ENCODE results near the gene HRC.

DNA sequence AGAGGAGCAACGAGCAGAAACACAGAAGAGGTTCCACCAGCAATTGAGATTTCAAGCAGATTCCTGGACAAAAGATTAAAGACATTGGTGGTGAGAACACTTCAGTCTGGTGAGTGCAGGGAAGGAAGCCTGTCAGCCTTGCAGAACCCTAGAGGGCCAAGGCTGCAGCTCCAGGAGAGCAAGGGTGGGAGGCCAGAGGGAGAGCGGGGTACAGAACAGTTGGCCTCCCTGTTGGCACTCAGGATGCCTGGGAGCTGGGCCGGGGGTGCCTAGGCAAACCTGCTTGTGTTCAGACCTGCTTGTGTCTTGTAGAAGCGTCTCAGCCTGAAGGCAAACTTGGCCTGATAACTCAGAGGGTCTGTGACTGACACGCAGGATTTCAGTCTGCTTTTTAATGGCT lies 46.1 kb downstream of the HRC start:
- TF ChIP-seq, protein P1, sequence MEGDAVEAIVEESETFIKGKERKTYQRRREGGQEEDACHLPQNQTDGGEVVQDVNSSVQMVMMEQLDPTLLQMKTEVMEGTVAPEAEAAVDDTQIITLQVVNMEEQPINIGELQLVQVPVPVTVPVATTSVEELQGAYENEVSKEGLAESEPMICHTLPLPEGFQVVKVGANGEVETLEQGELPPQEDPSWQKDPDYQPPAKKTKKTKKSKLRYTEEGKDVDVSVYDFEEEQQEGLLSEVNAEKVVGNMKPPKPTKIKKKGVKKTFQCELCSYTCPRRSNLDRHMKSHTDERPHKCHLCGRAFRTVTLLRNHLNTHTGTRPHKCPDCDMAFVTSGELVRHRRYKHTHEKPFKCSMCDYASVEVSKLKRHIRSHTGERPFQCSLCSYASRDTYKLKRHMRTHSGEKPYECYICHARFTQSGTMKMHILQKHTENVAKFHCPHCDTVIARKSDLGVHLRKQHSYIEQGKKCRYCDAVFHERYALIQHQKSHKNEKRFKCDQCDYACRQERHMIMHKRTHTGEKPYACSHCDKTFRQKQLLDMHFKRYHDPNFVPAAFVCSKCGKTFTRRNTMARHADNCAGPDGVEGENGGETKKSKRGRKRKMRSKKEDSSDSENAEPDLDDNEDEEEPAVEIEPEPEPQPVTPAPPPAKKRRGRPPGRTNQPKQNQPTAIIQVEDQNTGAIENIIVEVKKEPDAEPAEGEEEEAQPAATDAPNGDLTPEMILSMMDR (IDR thresholded peaks at IDR 0.05) = no peak
- TF ChIP-seq SIN3A (IDR thresholded peaks at IDR 0.05; ENCODE audit: borderline replicate concordance, insufficient read depth, low read depth, low read length) = no peak
